Measurements from ENCODE around the gene EDN2. TPM values are rescaled to one million over a fixed set of nuclear protein-coding genes. Genes with fewer than 3 reads are reported as not detected.

The EDN2 gene
- polyA plus RNA-seq, 1 donor from 2014 or later: not detected

GRCh38 chr1:41455479-41456332 lies 28.8 kb downstream of the EDN2 start:
- no peak for TF ChIP-seq TAF1 (IDR thresholded peaks at IDR 0.05; ENCODE audit: low read depth)
- TF ChIP-seq POLR2AphosphoS5 (IDR thresholded peaks at IDR 0.05): no peak
- no peak for TF ChIP-seq RAD21 (conservative IDR thresholded peaks at IDR 0.05)
- TF ChIP-seq REST (IDR thresholded peaks at IDR 0.05; ENCODE audit: borderline replicate concordance): no peak
- TF ChIP-seq MXI1 (conservative IDR thresholded peaks at IDR 0.05; ENCODE audit: poor library complexity, severe bottlenecking): no peak
- TF ChIP-seq EP300 (conservative IDR thresholded peaks at IDR 0.05; ENCODE audit: poor library complexity, severe bottlenecking): no peak
- TF ChIP-seq SMC3 (conservative IDR thresholded peaks at IDR 0.05; ENCODE audit: poor library complexity): no peak
- TF ChIP-seq CTCF (IDR thresholded peaks at IDR 0.05; ENCODE audit: poor library complexity, severe bottlenecking): no peak
- TF ChIP-seq EZH2 (IDR thresholded peaks at IDR 0.05; ENCODE audit: borderline replicate concordance, insufficient read depth, low read length, poor library complexity, severe bottlenecking): no peak
- H3F3A ChIP-seq (ENCODE audit: insufficient read depth, low read length, poor library complexity, severe bottlenecking): no peaks in the 10 kb centered on the region
- no peak overlapping the region for H3K4me3 ChIP-seq (ENCODE audit: low read length)
- H3K9me2 ChIP-seq (ENCODE audit: insufficient read depth, low read length): no peaks in the 10 kb centered on the region
- no peaks in the 10 kb centered on the region for H3K27me3 ChIP-seq (ENCODE audit: insufficient read depth, low read depth, low read length)
- H3K27ac ChIP-seq (ENCODE audit: low read length): no peak overlapping the region
- no peak overlapping the region for H2AFZ ChIP-seq (ENCODE audit: low read depth, low read length)
- H3K9me3 ChIP-seq (ENCODE audit: low read length): no peaks in the 10 kb centered on the region
- no peak overlapping the region for H3K9ac ChIP-seq (ENCODE audit: low read length)
- no peaks in the 10 kb centered on the region for H4K20me1 ChIP-seq (ENCODE audit: insufficient read depth)
- no peaks in the 10 kb centered on the region for H3K36me3 ChIP-seq (ENCODE audit: insufficient read depth, low read length)
- H3K4me2 ChIP-seq (ENCODE audit: low read length): no peak overlapping the region
- H3K79me2 ChIP-seq (replicated peaks; ENCODE audit: insufficient read depth, low read length): no peaks in the 10 kb centered on the region

- no peak for TF ChIP-seq SMC3 (conservative IDR thresholded peaks at IDR 0.05; ENCODE audit: poor library complexity)
- Histone ChIP-seq H3K9ac (ENCODE audit: low read length) (no peak overlapping the region), H3K4me2 (ENCODE audit: low read length) (no peak overlapping the region), H3K79me2 (replicated peaks; ENCODE audit: insufficient read depth, low read length) (no peaks in the 10 kb centered on the region), H2AFZ (ENCODE audit: low read depth, low read length) (no peak overlapping the region), H4K20me1 (ENCODE audit: insufficient read depth) (no peaks in the 10 kb centered on the region), H3K9me2 (ENCODE audit: insufficient read depth, low read length) (no peaks in the 10 kb centered on the region), H3K9me3 (ENCODE audit: low read length) (no peaks in the 10 kb centered on the region), H3K36me3 (ENCODE audit: insufficient read depth, low read length) (no peaks in the 10 kb centered on the region), H3K4me3 (ENCODE audit: low read length) (no peak overlapping the region), H3F3A (ENCODE audit: insufficient read depth, low read length, poor library complexity, severe bottlenecking) (no peaks in the 10 kb centered on the region), H3K27me3 (ENCODE audit: insufficient read depth, low read depth, low read length) (no peaks in the 10 kb centered on the region), H3K27ac (ENCODE audit: low read length) (no peak overlapping the region)
Measured at GRCh38 chr1:41454406-41454805, 30.1 kb downstream of the EDN2 start.
